GM19351 (cell line): Measurements from ENCODE around the gene KATNAL1.

Experiments
- ATAC-seq: cut with Tn5 transposase; IDR thresholded peaks from one replicate; pipeline ENCODE4 v1.9.1; 2021; ENCODE audit warnings: mild to moderate bottlenecking, moderate library complexity; ENCODE audit not compliant: unreplicated experiment

Gene KATNAL1

GRCh38 chr13:30170569-30170968 lies 136.8 kb downstream of the KATNAL1 start:
- ATAC-seq: no peak

- ATAC-seq: no peak
These were observed 137.9 kb downstream of the KATNAL1 start for GRCh38 chr13:30169442-30169841.

- no peak for ATAC-seq
These were observed 141.6 kb downstream of the KATNAL1 start for GRCh38 chr13:30165796-30166195.

- ATAC-seq: no peak
These were observed 142.3 kb downstream of the KATNAL1 start for GRCh38 chr13:30165071-30165470.

GRCh38 chr13:30164146-30164545 lies 143.2 kb downstream of the KATNAL1 start:
- ATAC-seq: no peak

GRCh38 chr13:30163441-30163840 lies 143.9 kb downstream of the KATNAL1 start:
- ATAC-seq: no peak

GRCh38 chr13:30159446-30159839 lies 147.9 kb downstream of the KATNAL1 start:
- ATAC-seq: no peak

GRCh38 chr13:30158774-30159445 lies 148.4 kb downstream of the KATNAL1 start:
- no peak for ATAC-seq

GRCh38 chr13:30157616-30157993 lies 149.7 kb downstream of the KATNAL1 start:
- ATAC-seq: peak; percentile 44

- peak; percentile 14 for ATAC-seq
These were observed 150.3 kb downstream of the KATNAL1 start for GRCh38 chr13:30156826-30157615.

GRCh38 chr13:30156270-30156669 lies 151.1 kb downstream of the KATNAL1 start:
- ATAC-seq: no peak

- ATAC-seq: no peak
These were observed 152.4 kb downstream of the KATNAL1 start for GRCh38 chr13:30154931-30155330.

GRCh38 chr13:30154531-30154930 lies 152.8 kb downstream of the KATNAL1 start:
- no peak for ATAC-seq

GRCh38 chr13:30153545-30154426 lies 153.6 kb downstream of the KATNAL1 start:
- peak; percentile 37 for ATAC-seq
